IMR-90 (cell line): ENCODE data around the gene CFAP119. TPM values are rescaled to one million over a fixed set of nuclear protein-coding genes. Genes with fewer than 3 reads are reported as not detected.

ENCODE experiments used
- ATAC-seq: fragments of 200-7000 bp; cut with Tn5 transposase; 2 replicates; pipeline ENCODE4 v1.9.1; 2020; ENCODE audit warnings: low read depth, mild to moderate bottlenecking, moderate library complexity
- BruUV-seq: library from RNA; stranded (reverse); fragments of 400-500 nt; replicated peaks from 2 replicates; lab custom pipeline; 2021; lab: Mats Ljungman, UMichigan
- CTCF ChIA-PET: fragments of 300-600 bp; formaldehyde crosslinking; extraction: SDS; loops from one replicate; lab custom pipeline; 2021; ENCODE audit warnings: antibody characterized with exemption; lab: Yijun Ruan, JAX
- POLR2A ChIA-PET: fragments of 300-600 bp; sonication (Branson Sonifier 250); formaldehyde crosslinking; loops from one replicate; lab custom pipeline; 2022; ENCODE audit warnings: antibody characterized with exemption; ENCODE audit not compliant: unreplicated experiment; lab: Charles Lee
- DNase-seq: peaks from one replicate; pipeline ENCODE4 v3.0.0; 2013
- H2AFZ ChIP-seq: replicated peaks from 2 replicates; pipeline ENCODE3; 2013; ENCODE audit warnings: low read length, mild to moderate bottlenecking; ENCODE audit not compliant: poor library complexity
- H2AK5ac ChIP-seq: 2 replicates; pipeline ENCODE4 v1.6.1; 2013; ENCODE audit warnings: low read depth, low read length, inconsistent platforms
- H2AK9ac ChIP-seq: replicated peaks from 2 replicates; pipeline ENCODE3; 2013; ENCODE audit warnings: mild to moderate bottlenecking, low read depth, low read length, moderate library complexity; ENCODE audit not compliant: poor library complexity
- H2BK120ac ChIP-seq: 2 replicates; pipeline ENCODE4 v1.6.1; 2013; ENCODE audit warnings: low read depth, low read length, inconsistent platforms
- H2BK15ac ChIP-seq: 3 replicates; pipeline ENCODE4 v1.6.1; 2013; ENCODE audit warnings: low read depth, low read length, inconsistent platforms
- H2BK20ac ChIP-seq: 2 replicates; pipeline ENCODE4 v1.6.1; 2013; ENCODE audit warnings: low read depth, mild to moderate bottlenecking, inconsistent platforms, low read length, moderate library complexity
- H2BK5ac ChIP-seq: 2 replicates; pipeline ENCODE4 v1.6.1; 2013; ENCODE audit warnings: mild to moderate bottlenecking, low read depth, low read length, inconsistent platforms; ENCODE audit not compliant: poor library complexity, severe bottlenecking
- H3K14ac ChIP-seq: replicated peaks from 2 replicates; pipeline ENCODE4 v1.6.1; 2013; ENCODE audit warnings: low read depth, low read length, inconsistent platforms
- H3K18ac ChIP-seq: 2 replicates; pipeline ENCODE4 v1.6.1; 2013; ENCODE audit warnings: low read depth, low read length, control low read depth
- H3K23ac ChIP-seq: 2 replicates; pipeline ENCODE4 v1.6.1; 2013; ENCODE audit warnings: low read depth, low read length, inconsistent platforms
- H3K27ac ChIP-seq: 2 replicates; pipeline ENCODE4 v1.5.1; 2013; ENCODE audit warnings: mild to moderate bottlenecking, control low read depth, low read length; ENCODE audit not compliant: insufficient read depth
- H3K27me3 ChIP-seq: 2 replicates; pipeline ENCODE4 v1.6.1; 2013; ENCODE audit warnings: low read length; ENCODE audit not compliant: control insufficient read depth, insufficient read depth
- H3K36me3 ChIP-seq: 2 replicates; pipeline ENCODE4 v1.6.1; 2013; ENCODE audit warnings: low read length, mixed read lengths; ENCODE audit not compliant: control insufficient read depth, insufficient read depth
- H3K4ac ChIP-seq: 2 replicates; pipeline ENCODE4 v1.6.1; 2013; ENCODE audit warnings: low read depth, low read length, inconsistent platforms
- H3K4me1 ChIP-seq: 2 replicates; pipeline ENCODE4 v1.6.1; 2013; ENCODE audit warnings: low read length, mixed read lengths; ENCODE audit not compliant: control insufficient read depth, insufficient read depth
- H3K4me2 ChIP-seq: 2 replicates; pipeline ENCODE4 v1.6.1; 2013; ENCODE audit warnings: low read depth, mild to moderate bottlenecking, control low read depth, low read length, moderate library complexity
- H3K4me3 ChIP-seq: 2 replicates; pipeline ENCODE4 v1.5.1; 2013; ENCODE audit warnings: low read depth, mild to moderate bottlenecking, control low read depth, low read length, moderate library complexity; ENCODE audit not compliant: insufficient read depth
- H3K56ac ChIP-seq: 2 replicates; pipeline ENCODE4 v1.6.1; 2013; ENCODE audit warnings: low read length, inconsistent platforms; ENCODE audit not compliant: insufficient read depth; ENCODE audit errors: extremely low read depth
- H3K79me1 ChIP-seq, 2 experiments: 2 replicates each; pipeline ENCODE4 v1.6.1; 2013; ENCODE audit warnings: low read length in 2 of 2, inconsistent platforms in 1 of 2, low read depth in 1 of 2
- H3K9ac ChIP-seq: 2 replicates; pipeline ENCODE4 v1.6.1; 2013; ENCODE audit warnings: low read depth, low read length, control low read depth
- H3K9me1 ChIP-seq: 2 replicates; pipeline ENCODE4 v1.6.1; 2013; ENCODE audit warnings: low read length, inconsistent platforms; ENCODE audit not compliant: insufficient read depth
- H3K9me3 ChIP-seq: 2 replicates; pipeline ENCODE4 v1.6.1; 2013; ENCODE audit warnings: low read length; ENCODE audit not compliant: control insufficient read depth, insufficient read depth
- H4K20me1 ChIP-seq: 2 replicates; pipeline ENCODE4 v1.6.1; 2013; ENCODE audit warnings: low read length, inconsistent platforms; ENCODE audit not compliant: insufficient read depth
- H4K5ac ChIP-seq: 2 replicates; pipeline ENCODE4 v1.6.1; 2013; ENCODE audit warnings: mild to moderate bottlenecking, low read depth, low read length, control low read depth
- H4K8ac ChIP-seq, 2 experiments: 2 replicates each; pipeline ENCODE4 v1.6.1; 2013; ENCODE audit warnings: low read depth in 2 of 2, low read length in 2 of 2, control low read depth in 1 of 2, inconsistent platforms in 1 of 2
- H4K91ac ChIP-seq: 2 replicates; pipeline ENCODE4 v1.6.1; 2013; ENCODE audit warnings: low read depth, low read length, inconsistent platforms; ENCODE audit not compliant: insufficient read depth
- BHLHE40 ChIP-seq: fragments of 150-350 bp; IDR thresholded peaks from 2 replicates; pipeline ENCODE4 v1.6.1; 2016; ENCODE audit warnings: mild to moderate bottlenecking, low read depth, low read length
- CEBPB ChIP-seq: IDR thresholded peaks from 2 replicates; pipeline ENCODE4 v1.6.1; 2012; ENCODE audit warnings: low read depth, low read length, improper control_type of control experiment
- CHD1 ChIP-seq: IDR thresholded peaks from 2 replicates; pipeline ENCODE4 v1.6.1; 2012; ENCODE audit warnings: low read depth, low read length, improper control_type of control experiment
- MAFK ChIP-seq: IDR thresholded peaks from 2 replicates; pipeline ENCODE4 v1.6.1; 2012; ENCODE audit warnings: low read depth, low read length, improper control_type of control experiment
- MAZ ChIP-seq: IDR thresholded peaks from 2 replicates; pipeline ENCODE4 v1.6.1; 2012; ENCODE audit warnings: low read depth, mild to moderate bottlenecking, low read length, improper control_type of control experiment, moderate library complexity, borderline replicate concordance
- MXI1 ChIP-seq: IDR thresholded peaks from 2 replicates; pipeline ENCODE4 v1.6.1; 2012; ENCODE audit warnings: low read depth, mild to moderate bottlenecking, low read length, moderate library complexity, borderline replicate concordance
- NFE2L2 ChIP-seq: fragments of 150-350 bp; IDR thresholded peaks from 2 replicates; pipeline ENCODE4 v1.6.1; 2016; ENCODE audit warnings: low read depth, mild to moderate bottlenecking, low read length
- RAD21 ChIP-seq: IDR thresholded peaks from 2 replicates; pipeline ENCODE4 v1.6.1; 2012; ENCODE audit warnings: low read length, improper control_type of control experiment
- RCOR1 ChIP-seq: IDR thresholded peaks from 2 replicates; pipeline ENCODE4 v1.6.1; 2012; ENCODE audit warnings: mild to moderate bottlenecking, low read length, improper control_type of control experiment; ENCODE audit not compliant: insufficient replicate concordance
- WGBS, 2 experiments: methylation state at CpG; one replicate each; pipeline versions ENCODE4 v1.1.5 to v1.1.7; 2013; ENCODE audit warnings: missing lambda C conversion rate in 2 of 2; ENCODE audit not compliant: insufficient read length in 1 of 2; ENCODE audit errors: extremely low coverage in 2 of 2; 5-methylcytosine and 5-hydroxymethylcytosine counted together
- dilution Hi-C: fragments of 300-500 bp; cut with HindIII; formaldehyde crosslinking; loops from one replicate; pipeline ENCODE4 v1.14.3; 2018; ENCODE audit warnings: low sequenced_read_pairs; ENCODE audit not compliant: unreplicated experiment
- in situ Hi-C: fragments of 300-500 bp; cut with MboI; formaldehyde crosslinking; loops from 3 replicates; pipeline ENCODE4 v1.14.3; 2019; ENCODE audit warnings: low sequenced_read_pairs, inconsistent platforms, mixed read lengths
- intact Hi-C: fragments of 100-400 bp; cut with micrococcal nuclease; formaldehyde crosslinking; loops from 2 replicates; pipeline ENCODE4 v1.10.0; 2022
- polyA plus RNA-seq, 3 experiments: library from polyadenylated mRNA; depleted of rRNA; stranded (reverse); fragments of >200 nt; gene quantifications; 2 replicates each; pipeline ENCODE4 v1.2.3, GENCODE V29; 2012; ENCODE audit warnings: low replicate concordance in 1 of 3
- total RNA-seq: library from RNA; depleted of rRNA; stranded (reverse); fragments of >200 nt; gene quantifications from 2 replicates; pipeline ENCODE4 v1.2.3, GENCODE V29; 2012
- TF ChIP-seq, protein P1 (sequence below): fragments of 150-350 bp; IDR thresholded peaks from 2 replicates; pipeline ENCODE4 v1.6.1; 2017; ENCODE audit warnings: mild to moderate bottlenecking, antibody characterized with exemption, low read length, low read depth

CFAP119 gene
- total and polyA plus RNA-seq, 2 of the 4 experiments (the other 2 are of a cell fraction) = 0.90 to 7.6 TPM

DNA sequence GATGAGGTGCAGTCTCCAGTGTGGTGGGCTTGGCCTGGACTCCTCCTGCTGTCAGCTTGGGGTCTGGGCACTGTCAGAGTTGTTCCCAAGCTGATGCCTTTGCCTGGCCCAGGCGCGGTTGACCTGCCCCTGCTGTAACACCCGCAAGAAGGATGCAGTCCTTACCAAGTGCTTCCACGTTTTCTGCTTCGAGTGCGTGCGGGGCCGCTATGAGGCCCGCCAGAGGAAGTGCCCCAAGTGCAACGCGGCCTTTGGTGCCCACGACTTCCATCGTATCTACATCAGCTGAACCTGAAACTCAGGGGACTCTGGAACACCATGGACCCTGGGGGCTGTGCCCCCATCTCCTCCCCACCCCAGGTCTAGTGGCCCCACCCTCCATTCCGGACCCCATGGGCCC lies 12.0 kb upstream of the CFAP119 start:
- peaks cover 42% of the 10 kb centered on the region for H3K36me3 ChIP-seq
- dilution Hi-C loops = no loop called here

More for the DNA sequence above, 12.0 kb upstream of the CFAP119 start:
- no peak overlapping the region for H4K5ac ChIP-seq
- ATAC-seq (no peak), DNase-seq (no peak)
- H3K9me3 ChIP-seq = no peaks in the 10 kb centered on the region
- H4K20me1 ChIP-seq = peaks cover 3% of the 10 kb centered on the region; the same call in 1 of the 2 replicates
- H3K4me1 ChIP-seq = peaks cover 12% of the 10 kb centered on the region
- in situ Hi-C loops = no loop called here
- no peak overlapping the region for H4K8ac ChIP-seq
- H3K9ac ChIP-seq = no peak overlapping the region
- no peak overlapping the region for H2BK5ac ChIP-seq
- H2BK120ac ChIP-seq = no peak overlapping the region
- H3K9me1 ChIP-seq = peaks cover 29% of the 10 kb centered on the region; the same call in 1 of the 2 replicates
- 92% methylated on average over 8 of the region's 14 CpGs; no CpG with 5 or more reads in 1 of the 2 experiments for WGBS, 2 experiments
- no peak overlapping the region for H3K56ac ChIP-seq
- ChIA-PET POLR2A (no interaction called here), CTCF (no interaction called here)
- no peak overlapping the region for H3K27ac ChIP-seq
- H4K91ac ChIP-seq = no peak overlapping the region
- TF ChIP-seq BHLHE40 (no peak), MXI1 (no peak), RCOR1 (no peak), NFE2L2 (no peak), MAZ (no peak), RAD21 (no peak), MAFK (no peak), CEBPB (no peak), CHD1 (no peak)
- TF ChIP-seq, protein P1, sequence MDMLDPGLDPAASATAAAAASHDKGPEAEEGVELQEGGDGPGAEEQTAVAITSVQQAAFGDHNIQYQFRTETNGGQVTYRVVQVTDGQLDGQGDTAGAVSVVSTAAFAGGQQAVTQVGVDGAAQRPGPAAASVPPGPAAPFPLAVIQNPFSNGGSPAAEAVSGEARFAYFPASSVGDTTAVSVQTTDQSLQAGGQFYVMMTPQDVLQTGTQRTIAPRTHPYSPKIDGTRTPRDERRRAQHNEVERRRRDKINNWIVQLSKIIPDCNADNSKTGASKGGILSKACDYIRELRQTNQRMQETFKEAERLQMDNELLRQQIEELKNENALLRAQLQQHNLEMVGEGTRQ = no peak
- no peak overlapping the region for H3K4me3 ChIP-seq
- intact Hi-C loops = no loop called here
- H2AK9ac ChIP-seq = no peak overlapping the region
- H3K79me1 ChIP-seq = peaks cover 19 to 77% of the 10 kb centered on the region in 2 experiments
- H3K4me2 ChIP-seq = no peak overlapping the region
- no peak overlapping the region for H3K23ac ChIP-seq
- H3K4ac ChIP-seq = no peak overlapping the region
- no peaks in the 10 kb centered on the region for H3K27me3 ChIP-seq
- H2BK20ac ChIP-seq = no peak overlapping the region
- no peak overlapping the region for H3K14ac ChIP-seq
- no peak overlapping the region for H2AFZ ChIP-seq
- no peak overlapping the region for H3K18ac ChIP-seq
- no peak overlapping the region for H2AK5ac ChIP-seq
- H2BK15ac ChIP-seq = no peak overlapping the region
- BruUV-seq = no TSS peak
